ENCODE data around the gene POLDIP3. TPM values are rescaled to one million over a fixed set of nuclear protein-coding genes. Genes with fewer than 3 reads are reported as not detected.

The POLDIP3 gene
- total RNA-seq, 4 donors from 2014 or later, result 25.9 to 73.3 (median 39.2) TPM

GRCh38 chr22:42648368-42649245 is 33.9 kb upstream of the POLDIP3 start:
- Histone ChIP-seq H3K4me1 (peaks cover 12 to 34% of the 10 kb centered on the region in 2 donors), H3K36me3 (no peaks in the 10 kb centered on the region), H3K9me3 (no peaks in the 10 kb centered on the region), H3K4me3 (peak overlapping the region; percentile 77 to 99), H3K27ac (peak overlapping the region; percentile 96 to 98), H3K27me3 (no peaks in the 10 kb centered on the region)
- peak in 1 of 2 donors; percentile 50 for DNase-seq
- TF ChIP-seq POLR2A (IDR thresholded peaks at IDR 0.05), result no peak
- no peak for TF ChIP-seq CTCF (IDR thresholded peaks at IDR 0.05)
- intact Hi-C loops (cut with DNase I; ENCODE audit: low total_unique reads), result no loop called here

- Histone ChIP-seq H3K36me3 (no peaks in the 10 kb centered on the region), H3K4me1 (peaks cover 12 to 38% of the 10 kb centered on the region in 2 donors), H3K27me3 (no peaks in the 10 kb centered on the region), H3K9me3 (no peaks in the 10 kb centered on the region), H3K4me3 (peak overlapping the region; percentile 77 to 99), H3K27ac (peak overlapping the region; percentile 96 to 98)
- TF ChIP-seq POLR2A (IDR thresholded peaks at IDR 0.05) (no peak), CTCF (IDR thresholded peaks at IDR 0.05) (no peak)
- intact Hi-C loops (cut with DNase I; ENCODE audit: low total_unique reads), result no loop called here
- no peak for DNase-seq
Measured at GRCh38 chr22:42648017-42648367, 33.3 kb upstream of the POLDIP3 start.

GRCh38 chr22:42646569-42647525 is 32.2 kb upstream of the POLDIP3 start:
- H3K27ac ChIP-seq, result peak overlapping the region; percentile 81 to 96
- H3K9me3 ChIP-seq, result no peaks in the 10 kb centered on the region
- intact Hi-C loops (cut with DNase I; ENCODE audit: low total_unique reads), result no loop called here
- no peaks in the 10 kb centered on the region for H3K36me3 ChIP-seq
- H3K4me3 ChIP-seq, result peak overlapping the region; percentile 4 to 25
- no peak for TF ChIP-seq CTCF (IDR thresholded peaks at IDR 0.05)
- TF ChIP-seq POLR2A (IDR thresholded peaks at IDR 0.05), result no peak
- H3K27me3 ChIP-seq, result no peaks in the 10 kb centered on the region
- H3K4me1 ChIP-seq, result peaks cover 12 to 38% of the 10 kb centered on the region in 2 donors
- peak in 1 of 2 donors; percentile 55 for DNase-seq

GRCh38 chr22:42645938-42646568 is 31.4 kb upstream of the POLDIP3 start:
- Histone ChIP-seq H3K36me3 (no peaks in the 10 kb centered on the region), H3K4me3 (peak overlapping the region; percentile 4 to 25), H3K27ac (peak overlapping the region; percentile 81 to 96), H3K27me3 (no peaks in the 10 kb centered on the region), H3K4me1 (peaks cover 12 to 38% of the 10 kb centered on the region in 2 donors), H3K9me3 (no peaks in the 10 kb centered on the region)
- intact Hi-C loops (cut with DNase I; ENCODE audit: low total_unique reads), result no loop called here
- TF ChIP-seq POLR2A (IDR thresholded peaks at IDR 0.05), result no peak
- no peak for TF ChIP-seq CTCF (IDR thresholded peaks at IDR 0.05)
- DNase-seq, result no peak
